MCF 10A (cell line): ENCODE measurements around the gene GALNT8. TPM values are rescaled to one million over a fixed set of nuclear protein-coding genes. Genes with fewer than 3 reads are reported as not detected.

Experiments
- BruUV-seq: library from RNA; stranded (reverse); fragments of 400-500 nt; replicated peaks from 2 replicates; lab custom pipeline; 2021; lab: Mats Ljungman, UMichigan
- CTCF ChIA-PET: fragments of 300-600 bp; sonication (Branson Sonifier 250); formaldehyde crosslinking; extraction: SDS; loops from one replicate; lab custom pipeline; 2021; ENCODE audit warnings: antibody characterized with exemption, inconsistent platforms; lab: Yijun Ruan, JAX
- POLR2A ChIA-PET: fragments of 300-600, 350-650 bp; sonication (Branson Sonifier 250); formaldehyde crosslinking; extraction: SDS; loops from one replicate; lab custom pipeline; 2020; ENCODE audit warnings: antibody characterized with exemption, inconsistent platforms; lab: Yijun Ruan, JAX
- DNase-seq: peaks from one replicate; pipeline ENCODE4 v3.0.0-alpha.2; 2018; ENCODE audit not compliant: unreplicated experiment
- H3K27ac Mint-ChIP-seq: one replicate; pipeline ENCODE4 v1.8.0; 2022; ENCODE audit warnings: mild to moderate bottlenecking, low read depth, mixed read lengths; ENCODE audit not compliant: unreplicated experiment
- H3K27me3 Mint-ChIP-seq: one replicate; pipeline ENCODE4 v1.8.0; 2022; ENCODE audit warnings: mixed read lengths; ENCODE audit not compliant: insufficient read depth, unreplicated experiment
- H3K36me3 Mint-ChIP-seq: one replicate; pipeline ENCODE4 v1.8.0; 2022; ENCODE audit warnings: mild to moderate bottlenecking, moderate library complexity, mixed read lengths; ENCODE audit not compliant: insufficient read depth, unreplicated experiment
- H3K4me1 Mint-ChIP-seq: one replicate; pipeline ENCODE4 v1.8.0; 2022; ENCODE audit warnings: mixed read lengths; ENCODE audit not compliant: insufficient read depth, unreplicated experiment
- H3K4me3 Mint-ChIP-seq: one replicate; pipeline ENCODE4 v1.8.0; 2022; ENCODE audit warnings: mild to moderate bottlenecking, moderate library complexity, mixed read lengths; ENCODE audit not compliant: unreplicated experiment
- H3K9me3 Mint-ChIP-seq: one replicate; pipeline ENCODE4 v1.8.0; 2022; ENCODE audit warnings: mixed read lengths; ENCODE audit not compliant: unreplicated experiment
- intact Hi-C: fragments of 100-400 bp; cut with micrococcal nuclease; formaldehyde crosslinking; loops from 2 replicates; pipeline ENCODE4 v1.14.1; 2022
- total RNA-seq: library from RNA; stranded (reverse); gene quantifications from 2 replicates; pipeline ENCODE4 v1.2.3, GENCODE V29; 2022
- TF ChIP-seq, protein P1 (sequence below): fragments of 200-600 bp; IDR thresholded peaks from one replicate; pipeline ENCODE4 v1.8.0; 2022; ENCODE audit warnings: antibody characterized with exemption, mild to moderate bottlenecking; ENCODE audit not compliant: unreplicated experiment

GALNT8 gene
- total RNA-seq, 1 experiment from 2014 or later = not detected

- peaks cover 15% of the 10 kb centered on the region for H3K36me3 Mint-ChIP-seq
- POLR2A ChIA-PET = no interaction called here
These were observed 29.4 kb upstream of the GALNT8 start for GRCh38 chr12:4690760-4691159.

DNA sequence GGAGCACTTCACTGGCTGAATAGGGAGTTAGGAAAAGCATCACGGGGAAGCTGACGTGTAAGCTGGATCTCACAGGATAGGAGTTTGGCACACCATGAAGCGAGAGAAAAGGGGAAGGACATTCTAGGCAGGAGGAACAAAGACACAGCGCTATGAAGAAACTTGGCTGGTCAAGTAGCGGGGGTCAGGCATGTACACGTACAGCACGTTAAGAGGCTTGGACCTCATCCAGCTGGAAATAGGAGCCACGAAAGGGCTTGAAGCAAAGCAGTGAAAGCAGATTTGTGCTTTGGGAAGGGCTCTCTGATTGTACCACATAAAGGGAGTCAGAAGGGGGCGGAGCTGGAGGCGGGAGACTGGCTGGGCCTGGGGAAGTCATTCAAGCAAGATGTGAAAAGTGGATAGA lies 19.6 kb upstream of the GALNT8 start:
- no TSS peak for BruUV-seq
- CTCF ChIA-PET = interaction anchor here (0.7 kb wide), 1 partner anchor 57 kb away, joined by 3 read pairs; no protein-coding TSS in a partner anchor
- intact Hi-C loops = no loop called here

More at GRCh38 chr12:4690760-4691159, 29.4 kb upstream of the GALNT8 start:
- no peak overlapping the region for H3K4me3 Mint-ChIP-seq
- no peaks in the 10 kb centered on the region for H3K27me3 Mint-ChIP-seq
- BruUV-seq = no TSS peak
- no peaks in the 10 kb centered on the region for H3K4me1 Mint-ChIP-seq
- DNase-seq = no peak
- H3K27ac Mint-ChIP-seq = no peak overlapping the region
- no peaks in the 10 kb centered on the region for H3K9me3 Mint-ChIP-seq
- TF ChIP-seq, protein P1, sequence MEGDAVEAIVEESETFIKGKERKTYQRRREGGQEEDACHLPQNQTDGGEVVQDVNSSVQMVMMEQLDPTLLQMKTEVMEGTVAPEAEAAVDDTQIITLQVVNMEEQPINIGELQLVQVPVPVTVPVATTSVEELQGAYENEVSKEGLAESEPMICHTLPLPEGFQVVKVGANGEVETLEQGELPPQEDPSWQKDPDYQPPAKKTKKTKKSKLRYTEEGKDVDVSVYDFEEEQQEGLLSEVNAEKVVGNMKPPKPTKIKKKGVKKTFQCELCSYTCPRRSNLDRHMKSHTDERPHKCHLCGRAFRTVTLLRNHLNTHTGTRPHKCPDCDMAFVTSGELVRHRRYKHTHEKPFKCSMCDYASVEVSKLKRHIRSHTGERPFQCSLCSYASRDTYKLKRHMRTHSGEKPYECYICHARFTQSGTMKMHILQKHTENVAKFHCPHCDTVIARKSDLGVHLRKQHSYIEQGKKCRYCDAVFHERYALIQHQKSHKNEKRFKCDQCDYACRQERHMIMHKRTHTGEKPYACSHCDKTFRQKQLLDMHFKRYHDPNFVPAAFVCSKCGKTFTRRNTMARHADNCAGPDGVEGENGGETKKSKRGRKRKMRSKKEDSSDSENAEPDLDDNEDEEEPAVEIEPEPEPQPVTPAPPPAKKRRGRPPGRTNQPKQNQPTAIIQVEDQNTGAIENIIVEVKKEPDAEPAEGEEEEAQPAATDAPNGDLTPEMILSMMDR = no peak
- CTCF ChIA-PET = no interaction called here
- intact Hi-C loops = no loop called here

DNA sequence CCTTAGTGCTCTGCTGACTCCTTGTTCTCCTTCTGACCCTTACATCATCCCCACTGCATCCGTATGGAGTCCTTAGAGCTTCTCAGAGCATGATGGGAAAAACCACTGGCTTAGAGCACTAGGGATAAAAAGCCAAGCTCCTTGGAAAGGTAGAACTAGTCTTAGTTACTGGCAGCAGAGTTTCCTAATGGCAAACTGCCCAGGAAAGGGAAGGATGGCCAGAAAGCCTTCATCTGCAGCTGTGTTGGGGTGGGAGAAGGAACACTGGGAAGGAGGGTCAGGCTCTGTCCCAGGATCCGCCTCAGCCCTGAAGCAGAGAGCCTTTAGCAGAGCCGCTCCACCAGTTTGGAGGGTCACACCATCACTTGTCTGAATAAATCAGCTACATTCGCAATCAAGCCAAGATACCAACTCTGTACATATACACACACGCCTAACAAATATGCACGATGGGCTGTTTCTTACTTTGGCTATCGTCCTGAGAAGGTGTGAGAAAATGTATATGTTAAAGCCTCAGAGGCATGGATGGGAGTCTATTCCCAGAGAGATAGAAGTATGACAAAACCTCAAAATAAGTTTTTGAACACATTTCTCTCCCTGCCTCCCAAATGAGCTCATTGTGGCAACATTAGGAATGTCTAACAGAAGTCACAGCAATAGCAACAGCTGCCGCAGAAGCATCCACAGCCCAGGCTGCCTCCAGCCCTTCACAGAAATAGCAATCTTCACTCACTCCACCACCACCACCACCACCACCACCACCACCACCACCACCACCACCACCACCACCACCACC lies 18.6 kb upstream of the GALNT8 start:
- ChIA-PET POLR2A (no interaction called here), CTCF (no interaction called here)
- Mint-ChIP-seq H3K27me3 (peaks cover 12% of the 10 kb centered on the region), H3K27ac (no peak overlapping the region), H3K4me3 (no peak overlapping the region), H3K9me3 (no peaks in the 10 kb centered on the region), H3K4me1 (peaks cover 14% of the 10 kb centered on the region), H3K36me3 (no peaks in the 10 kb centered on the region)
- TF ChIP-seq, protein P1 = no peak
- intact Hi-C loops = no loop called here
- DNase-seq = no peak
- BruUV-seq = no TSS peak

More for the DNA sequence above, 19.6 kb upstream of the GALNT8 start:
- POLR2A ChIA-PET = no interaction called here
- Mint-ChIP-seq H3K36me3 (no peaks in the 10 kb centered on the region), H3K4me3 (no peak overlapping the region), H3K27ac (no peak overlapping the region), H3K9me3 (no peaks in the 10 kb centered on the region), H3K4me1 (peaks cover 4% of the 10 kb centered on the region), H3K27me3 (peaks cover 2% of the 10 kb centered on the region)
- TF ChIP-seq, protein P1 = no peak
- no peak for DNase-seq

GRCh38 chr12:4703676-4704075 lies 16.5 kb upstream of the GALNT8 start:
- H3K27ac Mint-ChIP-seq = no peak overlapping the region
- H3K27me3 Mint-ChIP-seq = peaks cover 22% of the 10 kb centered on the region
- ChIA-PET POLR2A (no interaction called here), CTCF (no interaction called here)
- no TSS peak for BruUV-seq
- no peaks in the 10 kb centered on the region for H3K9me3 Mint-ChIP-seq
- H3K4me3 Mint-ChIP-seq = no peak overlapping the region
- TF ChIP-seq, protein P1 = no peak
- H3K4me1 Mint-ChIP-seq = peaks cover 15% of the 10 kb centered on the region
- intact Hi-C loops = no loop called here
- DNase-seq = no peak
- no peaks in the 10 kb centered on the region for H3K36me3 Mint-ChIP-seq
